DND-41 (cell line): Measurements from ENCODE around the gene KNTC1.

Experiments
- EZH2 ChIP-seq: IDR thresholded peaks from 3 replicates; pipeline ENCODE4 v1.6.1; 2012; ENCODE audit warnings: borderline replicate concordance, low read depth, mild to moderate bottlenecking, moderate library complexity, low read length, inconsistent platforms; ENCODE audit not compliant: severe bottlenecking
- TF ChIP-seq, protein P1 (sequence below): IDR thresholded peaks from 2 replicates; pipeline ENCODE4 v1.5.1; 2012; ENCODE audit warnings: borderline replicate concordance, low read length, moderate library complexity, mild to moderate bottlenecking; ENCODE audit not compliant: poor library complexity, severe bottlenecking; ENCODE audit errors: extremely low read depth

DNA sequence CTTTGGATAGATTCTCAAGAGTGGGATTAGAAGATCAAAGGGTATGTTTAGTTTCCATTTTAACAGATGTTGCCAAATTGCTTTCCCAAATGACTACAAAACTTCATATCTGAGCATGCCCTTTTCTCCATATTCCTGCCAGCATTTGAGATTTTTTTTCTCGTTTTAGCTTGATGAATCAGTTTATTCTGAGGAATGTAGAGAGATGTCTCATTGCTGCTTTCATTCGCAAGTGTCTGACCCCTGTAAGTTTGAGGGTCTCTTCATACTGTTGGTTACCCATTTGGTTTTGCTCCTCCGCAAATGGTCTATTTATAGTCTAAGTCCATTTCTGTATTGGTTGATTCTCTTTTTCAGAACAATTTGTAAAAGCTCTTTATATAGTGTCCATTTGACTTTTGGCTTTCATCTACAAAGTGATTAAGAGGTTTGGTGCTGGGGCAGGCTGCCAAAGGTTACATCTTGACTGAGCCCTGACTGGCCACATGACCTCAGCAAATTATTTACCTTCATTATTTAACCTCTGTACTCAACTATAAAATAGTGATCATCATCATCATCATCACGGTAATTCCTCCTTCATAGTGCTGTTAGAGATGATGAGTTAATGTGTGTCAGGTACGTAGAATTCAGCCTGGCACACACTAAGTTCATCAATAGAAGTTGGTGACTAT is 142.5 kb downstream of the KNTC1 start:
- TF ChIP-seq, protein P1, sequence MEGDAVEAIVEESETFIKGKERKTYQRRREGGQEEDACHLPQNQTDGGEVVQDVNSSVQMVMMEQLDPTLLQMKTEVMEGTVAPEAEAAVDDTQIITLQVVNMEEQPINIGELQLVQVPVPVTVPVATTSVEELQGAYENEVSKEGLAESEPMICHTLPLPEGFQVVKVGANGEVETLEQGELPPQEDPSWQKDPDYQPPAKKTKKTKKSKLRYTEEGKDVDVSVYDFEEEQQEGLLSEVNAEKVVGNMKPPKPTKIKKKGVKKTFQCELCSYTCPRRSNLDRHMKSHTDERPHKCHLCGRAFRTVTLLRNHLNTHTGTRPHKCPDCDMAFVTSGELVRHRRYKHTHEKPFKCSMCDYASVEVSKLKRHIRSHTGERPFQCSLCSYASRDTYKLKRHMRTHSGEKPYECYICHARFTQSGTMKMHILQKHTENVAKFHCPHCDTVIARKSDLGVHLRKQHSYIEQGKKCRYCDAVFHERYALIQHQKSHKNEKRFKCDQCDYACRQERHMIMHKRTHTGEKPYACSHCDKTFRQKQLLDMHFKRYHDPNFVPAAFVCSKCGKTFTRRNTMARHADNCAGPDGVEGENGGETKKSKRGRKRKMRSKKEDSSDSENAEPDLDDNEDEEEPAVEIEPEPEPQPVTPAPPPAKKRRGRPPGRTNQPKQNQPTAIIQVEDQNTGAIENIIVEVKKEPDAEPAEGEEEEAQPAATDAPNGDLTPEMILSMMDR: no peak
- no peak for TF ChIP-seq EZH2
